Activated T-cell treated with anti-CD3 and anti-CD28 coated beads for 4 hours (primary cell): ENCODE data around the gene PSORS1C2.
"Not testable (repeated sequence)": the region's sequence is repeated elsewhere in the genome, so short reads cannot be mapped to it uniquely, and the experiment has no call there.

Experiments
- DNase-seq: peaks from one replicate; pipeline ENCODE4 v3.0.0-alpha.2; 2020

Gene PSORS1C2

GRCh38 chr6:31165064-31165832, 26.4 kb upstream of the PSORS1C2 start:
- DNase-seq = not testable (repeated sequence)

- not testable (repeated sequence) for DNase-seq
Observed at GRCh38 chr6:31164475-31165063, 25.7 kb upstream of the PSORS1C2 start.

GRCh38 chr6:31163922-31164321, 25.1 kb upstream of the PSORS1C2 start:
- DNase-seq = no peak

GRCh38 chr6:31162463-31163165, 23.7 kb upstream of the PSORS1C2 start:
- DNase-seq = no peak

GRCh38 chr6:31161216-31162126, 22.6 kb upstream of the PSORS1C2 start:
- DNase-seq = no peak

- no peak for DNase-seq
Observed at GRCh38 chr6:31158863-31159855, 20.3 kb upstream of the PSORS1C2 start.

- peak; percentile 98 for DNase-seq
Observed at GRCh38 chr6:31158140-31158862, 19.4 kb upstream of the PSORS1C2 start, which contains the start of gene TCF19. Gene TCF19 (plus strand): TSS chr6:31158589. CDS start chr6:31159470, 881 bp downstream.

- no peak for DNase-seq
Observed at GRCh38 chr6:31157513-31158139, 18.8 kb upstream of the PSORS1C2 start, which contains the start of gene CCHCR1. Gene CCHCR1 (minus strand): TSS chr6:31157802. CDS start chr6:31157600, 202 bp downstream.

- DNase-seq = no peak
Observed at GRCh38 chr6:31156641-31157040, 17.8 kb upstream of the PSORS1C2 start.

- DNase-seq = no peak
Observed at GRCh38 chr6:31154436-31154835, 15.6 kb upstream of the PSORS1C2 start.

GRCh38 chr6:31152781-31153180, 13.9 kb upstream of the PSORS1C2 start:
- no peak for DNase-seq

GRCh38 chr6:31149827-31150447, 11.1 kb upstream of the PSORS1C2 start:
- DNase-seq = no peak

GRCh38 chr6:31145386-31145785, 6.5 kb upstream of the PSORS1C2 start:
- DNase-seq = no peak

- no peak for DNase-seq
Observed at GRCh38 chr6:31144970-31145340, 6.1 kb upstream of the PSORS1C2 start.

- DNase-seq = no peak
Observed at GRCh38 chr6:31144296-31144969, 5.6 kb upstream of the PSORS1C2 start.

- DNase-seq = no peak
Observed at GRCh38 chr6:31143148-31143547, 4.3 kb upstream of the PSORS1C2 start.

GRCh38 chr6:31142361-31142761, 3.5 kb upstream of the PSORS1C2 start:
- no peak for DNase-seq

- DNase-seq = no peak
Observed at GRCh38 chr6:31140643-31141042, 1.8 kb upstream of the PSORS1C2 start.

GRCh38 chr6:31139599-31139998, 733 bp upstream of the PSORS1C2 start:
- no peak for DNase-seq
